ENCODE data around the gene CHD2. TPM values are rescaled to one million over a fixed set of nuclear protein-coding genes. Genes with fewer than 3 reads are reported as not detected.

CHD2 gene
- total RNA-seq, 1 donor from 2014 or later = 54.2 TPM

GRCh38 chr15:92997821-92998220 is 97.7 kb downstream of the CHD2 start:
- peaks cover 2% of the 10 kb centered on the region for H3K36me3 ChIP-seq (ENCODE audit: control insufficient read depth, insufficient read depth, low read length)
- no peak for TF ChIP-seq CTCF (IDR thresholded peaks at IDR 0.05; ENCODE audit: insufficient read depth, low read length, poor library complexity, severe bottlenecking)
- no peak overlapping the region for H3K4me3 ChIP-seq (ENCODE audit: low read depth, low read length)
- no peak for DNase-seq (ENCODE audit: low read depth)
- no peaks in the 10 kb centered on the region for H3K27me3 ChIP-seq (ENCODE audit: control insufficient read depth, insufficient read depth, low read length)

- H3K36me3 ChIP-seq (ENCODE audit: control insufficient read depth, insufficient read depth, low read length) = peaks cover 7% of the 10 kb centered on the region
- TF ChIP-seq CTCF (IDR thresholded peaks at IDR 0.05; ENCODE audit: insufficient read depth, low read length, poor library complexity, severe bottlenecking) = no peak
- no peak overlapping the region for H3K4me3 ChIP-seq (ENCODE audit: low read depth, low read length)
- no peak for DNase-seq (ENCODE audit: low read depth)
- no peaks in the 10 kb centered on the region for H3K27me3 ChIP-seq (ENCODE audit: control insufficient read depth, insufficient read depth, low read length)
Measured at GRCh38 chr15:93001156-93001555, 101.0 kb downstream of the CHD2 start.

- Histone ChIP-seq H3K4me3 (ENCODE audit: low read depth, low read length) (no peak overlapping the region), H3K27me3 (ENCODE audit: control insufficient read depth, insufficient read depth, low read length) (no peaks in the 10 kb centered on the region), H3K36me3 (ENCODE audit: control insufficient read depth, insufficient read depth, low read length) (peaks cover 7% of the 10 kb centered on the region)
- DNase-seq (ENCODE audit: low read depth) = no peak
- peak; percentile 3 for TF ChIP-seq CTCF (IDR thresholded peaks at IDR 0.05; ENCODE audit: insufficient read depth, low read length, poor library complexity, severe bottlenecking)
Measured at GRCh38 chr15:93001881-93002280, 101.8 kb downstream of the CHD2 start.

- Histone ChIP-seq H3K36me3 (ENCODE audit: control insufficient read depth, insufficient read depth, low read length) (peaks cover 5% of the 10 kb centered on the region), H3K27me3 (ENCODE audit: control insufficient read depth, insufficient read depth, low read length) (no peaks in the 10 kb centered on the region), H3K4me3 (ENCODE audit: low read depth, low read length) (no peak overlapping the region)
- no peak for DNase-seq (ENCODE audit: low read depth)
- no peak for TF ChIP-seq CTCF (IDR thresholded peaks at IDR 0.05; ENCODE audit: insufficient read depth, low read length, poor library complexity, severe bottlenecking)
Measured at GRCh38 chr15:93005133-93005532, 105.0 kb downstream of the CHD2 start.

- Histone ChIP-seq H3K4me3 (ENCODE audit: low read depth, low read length) (no peak overlapping the region), H3K27me3 (ENCODE audit: control insufficient read depth, insufficient read depth, low read length) (no peaks in the 10 kb centered on the region), H3K36me3 (ENCODE audit: control insufficient read depth, insufficient read depth, low read length) (peaks cover 5% of the 10 kb centered on the region)
- TF ChIP-seq CTCF (IDR thresholded peaks at IDR 0.05; ENCODE audit: insufficient read depth, low read length, poor library complexity, severe bottlenecking) = no peak
- DNase-seq (ENCODE audit: low read depth) = no peak
Measured at GRCh38 chr15:93007994-93008393, 107.9 kb downstream of the CHD2 start.

GRCh38 chr15:93012786-93013185 is 112.7 kb downstream of the CHD2 start:
- no peak for DNase-seq (ENCODE audit: low read depth)
- H3K27me3 ChIP-seq (ENCODE audit: control insufficient read depth, insufficient read depth, low read length) = no peaks in the 10 kb centered on the region
- H3K36me3 ChIP-seq (ENCODE audit: control insufficient read depth, insufficient read depth, low read length) = peaks cover 2% of the 10 kb centered on the region
- H3K4me3 ChIP-seq (ENCODE audit: low read depth, low read length) = no peak overlapping the region
- TF ChIP-seq CTCF (IDR thresholded peaks at IDR 0.05; ENCODE audit: insufficient read depth, low read length, poor library complexity, severe bottlenecking) = no peak

Data from kidney epithelial cell (primary cell).